ENCODE measurements around the gene RNU6-1.

DNA sequence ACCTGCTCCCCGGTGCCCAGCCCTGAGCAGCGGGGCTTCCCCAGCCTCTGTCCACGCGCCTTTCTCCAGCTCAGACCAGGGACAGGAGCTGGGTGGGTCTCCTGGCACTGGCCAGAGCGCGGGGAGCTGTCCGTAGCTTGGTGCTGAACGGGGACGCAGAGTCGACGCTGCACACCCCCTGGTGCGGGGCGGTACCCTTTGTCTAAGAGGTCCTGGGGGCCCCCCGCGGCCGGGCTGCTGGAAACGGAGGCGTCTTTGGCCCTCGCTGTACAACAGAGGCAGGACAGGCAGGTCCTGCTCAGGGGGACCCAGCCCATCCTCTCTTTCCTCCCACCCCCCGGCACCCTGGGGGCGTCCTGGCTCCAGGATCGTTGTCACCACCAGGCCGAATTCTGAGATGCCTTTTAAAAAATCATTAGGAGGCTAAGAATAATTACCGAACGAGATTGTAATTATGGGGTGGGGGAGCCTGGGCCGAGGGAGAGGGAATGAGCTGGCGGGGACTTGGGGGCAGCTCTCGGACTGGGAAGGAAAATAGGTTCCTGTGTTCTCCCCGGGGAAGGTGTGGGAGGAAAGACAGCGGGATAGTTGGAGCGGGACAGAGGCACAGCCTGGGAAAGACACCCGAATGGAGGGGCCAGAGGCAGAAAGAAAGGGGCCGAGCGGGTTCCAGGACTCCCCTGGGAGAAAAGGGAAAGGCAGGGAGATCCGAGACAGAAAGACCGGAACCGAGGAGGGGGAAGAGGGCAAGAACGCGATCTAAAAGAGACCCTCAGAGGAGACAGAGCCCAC lies 18.7 kb downstream of the RNU6-1 start:
- TF ChIP-seq POLR2AphosphoS5 (IDR thresholded peaks at IDR 0.05) (no peak), POLR2A (IDR thresholded peaks at IDR 0.05) (no peak), EP300 (IDR thresholded peaks at IDR 0.05) (no peak)
- TF ChIP-seq, protein P1, sequence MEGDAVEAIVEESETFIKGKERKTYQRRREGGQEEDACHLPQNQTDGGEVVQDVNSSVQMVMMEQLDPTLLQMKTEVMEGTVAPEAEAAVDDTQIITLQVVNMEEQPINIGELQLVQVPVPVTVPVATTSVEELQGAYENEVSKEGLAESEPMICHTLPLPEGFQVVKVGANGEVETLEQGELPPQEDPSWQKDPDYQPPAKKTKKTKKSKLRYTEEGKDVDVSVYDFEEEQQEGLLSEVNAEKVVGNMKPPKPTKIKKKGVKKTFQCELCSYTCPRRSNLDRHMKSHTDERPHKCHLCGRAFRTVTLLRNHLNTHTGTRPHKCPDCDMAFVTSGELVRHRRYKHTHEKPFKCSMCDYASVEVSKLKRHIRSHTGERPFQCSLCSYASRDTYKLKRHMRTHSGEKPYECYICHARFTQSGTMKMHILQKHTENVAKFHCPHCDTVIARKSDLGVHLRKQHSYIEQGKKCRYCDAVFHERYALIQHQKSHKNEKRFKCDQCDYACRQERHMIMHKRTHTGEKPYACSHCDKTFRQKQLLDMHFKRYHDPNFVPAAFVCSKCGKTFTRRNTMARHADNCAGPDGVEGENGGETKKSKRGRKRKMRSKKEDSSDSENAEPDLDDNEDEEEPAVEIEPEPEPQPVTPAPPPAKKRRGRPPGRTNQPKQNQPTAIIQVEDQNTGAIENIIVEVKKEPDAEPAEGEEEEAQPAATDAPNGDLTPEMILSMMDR (IDR thresholded peaks at IDR 0.05), result no peak

Data from suprapubic skin (tissue), 4 donors.